ENCODE measurements around the gene PUS7.

DNA sequence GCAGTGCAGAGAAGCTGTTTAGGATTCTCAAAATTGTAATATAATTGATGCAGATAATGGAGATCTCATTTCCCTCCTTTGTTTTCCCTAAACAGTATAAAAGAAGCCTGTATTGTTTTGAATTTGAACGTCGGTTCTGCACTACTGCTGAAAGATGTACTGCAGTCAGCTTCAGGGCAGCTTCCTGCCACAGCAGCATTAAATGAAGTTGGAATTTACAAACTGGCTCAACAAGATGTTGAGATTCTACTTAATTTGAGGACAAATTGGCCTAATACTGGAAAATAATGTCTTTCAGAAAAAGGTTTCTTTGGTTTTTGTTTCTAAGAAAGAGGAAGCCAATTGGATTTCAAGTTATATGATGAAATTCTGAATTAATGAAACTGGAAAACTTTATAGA lies 45.0 kb upstream of the PUS7 start:
- TF ChIP-seq, protein P1, sequence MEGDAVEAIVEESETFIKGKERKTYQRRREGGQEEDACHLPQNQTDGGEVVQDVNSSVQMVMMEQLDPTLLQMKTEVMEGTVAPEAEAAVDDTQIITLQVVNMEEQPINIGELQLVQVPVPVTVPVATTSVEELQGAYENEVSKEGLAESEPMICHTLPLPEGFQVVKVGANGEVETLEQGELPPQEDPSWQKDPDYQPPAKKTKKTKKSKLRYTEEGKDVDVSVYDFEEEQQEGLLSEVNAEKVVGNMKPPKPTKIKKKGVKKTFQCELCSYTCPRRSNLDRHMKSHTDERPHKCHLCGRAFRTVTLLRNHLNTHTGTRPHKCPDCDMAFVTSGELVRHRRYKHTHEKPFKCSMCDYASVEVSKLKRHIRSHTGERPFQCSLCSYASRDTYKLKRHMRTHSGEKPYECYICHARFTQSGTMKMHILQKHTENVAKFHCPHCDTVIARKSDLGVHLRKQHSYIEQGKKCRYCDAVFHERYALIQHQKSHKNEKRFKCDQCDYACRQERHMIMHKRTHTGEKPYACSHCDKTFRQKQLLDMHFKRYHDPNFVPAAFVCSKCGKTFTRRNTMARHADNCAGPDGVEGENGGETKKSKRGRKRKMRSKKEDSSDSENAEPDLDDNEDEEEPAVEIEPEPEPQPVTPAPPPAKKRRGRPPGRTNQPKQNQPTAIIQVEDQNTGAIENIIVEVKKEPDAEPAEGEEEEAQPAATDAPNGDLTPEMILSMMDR (IDR thresholded peaks at IDR 0.05) = no peak
- TF ChIP-seq POLR2A (IDR thresholded peaks at IDR 0.05) = no peak

All from Peyer's patch (tissue), 4 donors.